GM23338 (cell line): Measurements from ENCODE around the gene ERVH48-1. TPM values are rescaled to one million over a fixed set of nuclear protein-coding genes. Genes with fewer than 3 reads are reported as not detected.
"Not testable (repeated sequence)": the region's sequence is repeated elsewhere in the genome, so short reads cannot be mapped to it uniquely, and the experiment has no call there.

Experiments used
- ATAC-seq: fragments of 200-7000 bp; cut with Tn5 transposase; 3 replicates; pipeline ENCODE4 v1.9.1; 2020
- DNase-seq: peaks from one replicate; pipeline ENCODE4 v3.0.0-alpha.2; 2015; ENCODE audit warnings: low spot score
- H2AFZ ChIP-seq: fragments of 200-600 bp; sonication (generic); 2 replicates; pipeline ENCODE4 v1.8.0; 2016; ENCODE audit warnings: antibody characterized with exemption, mild to moderate bottlenecking, moderate library complexity
- H3F3A ChIP-seq: fragments of 200-600 bp; sonication (generic); replicated peaks from 2 replicates; pipeline ENCODE4 v1.8.0; 2017; ENCODE audit warnings: antibody characterized with exemption, mixed run types, low read depth
- H3K27ac ChIP-seq: fragments of 200-600 bp; sonication (generic); 2 replicates; pipeline ENCODE4 v1.6.1; 2016; ENCODE audit warnings: low read depth
- H3K27me3 ChIP-seq: fragments of 200-600 bp; sonication (generic); 2 replicates; pipeline ENCODE4 v1.8.0; 2016; ENCODE audit warnings: mild to moderate bottlenecking, mixed run types, moderate library complexity; ENCODE audit not compliant: insufficient read depth
- H3K36me3 ChIP-seq: fragments of 200-600 bp; sonication (generic); 2 replicates; pipeline ENCODE4 v1.8.0; 2016; ENCODE audit warnings: mild to moderate bottlenecking; ENCODE audit not compliant: insufficient read depth
- H3K4me1 ChIP-seq: fragments of 200-600 bp; sonication (generic); 2 replicates; pipeline ENCODE4 v1.8.0; 2016; ENCODE audit warnings: mild to moderate bottlenecking, moderate library complexity; ENCODE audit not compliant: insufficient read depth
- H3K4me2 ChIP-seq: fragments of 200-600 bp; sonication (generic); 2 replicates; pipeline ENCODE4 v1.7.1; 2017; ENCODE audit warnings: mixed run types
- H3K4me3 ChIP-seq: fragments of 200-600 bp; sonication (generic); 2 replicates; pipeline ENCODE4 v1.6.1; 2016; ENCODE audit warnings: mixed run types
- H3K79me2 ChIP-seq: fragments of 200-600 bp; sonication (generic); replicated peaks from 2 replicates; pipeline ENCODE4 v1.8.0; 2017; ENCODE audit warnings: mild to moderate bottlenecking; ENCODE audit not compliant: insufficient read depth
- H3K9me2 ChIP-seq: fragments of 200-600 bp; sonication (generic); 2 replicates; pipeline ENCODE4 v1.8.0; 2017; ENCODE audit not compliant: insufficient read depth
- H4K20me1 ChIP-seq: fragments of 200-600 bp; sonication (generic); replicated peaks from 2 replicates; pipeline ENCODE4 v1.8.0; 2017; ENCODE audit warnings: mild to moderate bottlenecking; ENCODE audit not compliant: insufficient read depth
- H3K27ac Mint-ChIP-seq: 2 replicates; pipeline ENCODE4 v1.8.0; 2020; ENCODE audit warnings: inconsistent platforms, mild to moderate bottlenecking, moderate library complexity, mixed read lengths
- H3K27me3 Mint-ChIP-seq: 3 replicates; pipeline ENCODE4 v1.8.0; 2022; ENCODE audit warnings: low read depth, mild to moderate bottlenecking, moderate library complexity, mixed read lengths, inconsistent platforms; ENCODE audit not compliant: insufficient read depth, poor library complexity
- H3K36me3 Mint-ChIP-seq: 3 replicates; pipeline ENCODE4 v1.8.0; 2021; ENCODE audit warnings: low read depth, mild to moderate bottlenecking, inconsistent platforms, moderate library complexity, mixed read lengths
- H3K4me1 Mint-ChIP-seq: 3 replicates; pipeline ENCODE4 v1.8.0; 2020; ENCODE audit warnings: mild to moderate bottlenecking, inconsistent platforms, mixed read lengths
- H3K4me3 Mint-ChIP-seq: 3 replicates; pipeline ENCODE4 v1.8.0; 2021; ENCODE audit warnings: moderate library complexity, mild to moderate bottlenecking, inconsistent platforms, mixed read lengths
- H3K9me3 Mint-ChIP-seq: 3 replicates; pipeline ENCODE4 v1.8.0; 2020; ENCODE audit warnings: moderate library complexity, mild to moderate bottlenecking, inconsistent platforms, mixed read lengths
- CREB1 ChIP-seq: fragments of 250-450 bp; sonication (Bioruptor Pico); IDR thresholded peaks from 2 replicates; pipeline ENCODE4 v1.5.0; 2020; ENCODE audit warnings: low read depth, mild to moderate bottlenecking, moderate library complexity
- EZH2phosphoT487 ChIP-seq: fragments of 200-600 bp; sonication (generic); IDR thresholded peaks from one replicate; pipeline ENCODE4 v1.8.1; 2018; ENCODE audit warnings: antibody characterized with exemption; ENCODE audit not compliant: unreplicated experiment
- JUNB ChIP-seq: IDR thresholded peaks from one replicate; pipeline ENCODE4 v1.6.1; 2016; ENCODE audit warnings: antibody characterized with exemption; ENCODE audit not compliant: unreplicated experiment
- NANOG ChIP-seq: IDR thresholded peaks from 2 replicates; pipeline ENCODE4 v1.6.1; 2016; ENCODE audit warnings: antibody characterized with exemption, borderline replicate concordance
- STAT1 ChIP-seq: IDR thresholded peaks from one replicate; pipeline ENCODE4 v1.6.1; 2016; ENCODE audit warnings: antibody characterized with exemption; ENCODE audit not compliant: unreplicated experiment
- ZNF114 ChIP-seq: fragments of 250-450 bp; sonication (Bioruptor Pico); IDR thresholded peaks from 2 replicates; pipeline ENCODE4 v1.5.0; 2020; ENCODE audit warnings: mild to moderate bottlenecking, moderate library complexity
- ZNF331 ChIP-seq: fragments of 250-450 bp; sonication (Bioruptor Pico); IDR thresholded peaks from 2 replicates; pipeline ENCODE4 v1.5.0; 2020; ENCODE audit warnings: low read depth, mild to moderate bottlenecking, moderate library complexity
- ZNF462 ChIP-seq: fragments of 250-450 bp; sonication (Bioruptor Pico); IDR thresholded peaks from 2 replicates; pipeline ENCODE4 v1.5.0; 2020; ENCODE audit warnings: mild to moderate bottlenecking, moderate library complexity
- polyA plus RNA-seq: library from polyadenylated mRNA; unstranded; fragments of >200 nt; fragmentation: Nextera tagmentation; extraction: Ambion mirVana; gene quantifications from 2 replicates; pipeline ENCODE4 v1.2.1, GENCODE V29; 2016
- total RNA-seq: library from RNA; depleted of rRNA; stranded (reverse); fragments of >200 nt; shearing (Covaris generic); gene quantifications from 2 replicates; pipeline ENCODE4 v1.2.3, GENCODE V29; 2014
- TF ChIP-seq, protein P1 (sequence below): IDR thresholded peaks from one replicate; pipeline ENCODE4 v1.6.1; 2018; ENCODE audit warnings: antibody characterized with exemption; ENCODE audit not compliant: unreplicated experiment
- TF ChIP-seq, protein P2 (sequence below): IDR thresholded peaks from 2 replicates; pipeline ENCODE4 v1.6.1; 2016; ENCODE audit warnings: antibody characterized with exemption

The ERVH48-1 gene
- total and polyA plus RNA-seq, 2 experiments from 2014 or later: 31.7 to 37.0 TPM

DNA sequence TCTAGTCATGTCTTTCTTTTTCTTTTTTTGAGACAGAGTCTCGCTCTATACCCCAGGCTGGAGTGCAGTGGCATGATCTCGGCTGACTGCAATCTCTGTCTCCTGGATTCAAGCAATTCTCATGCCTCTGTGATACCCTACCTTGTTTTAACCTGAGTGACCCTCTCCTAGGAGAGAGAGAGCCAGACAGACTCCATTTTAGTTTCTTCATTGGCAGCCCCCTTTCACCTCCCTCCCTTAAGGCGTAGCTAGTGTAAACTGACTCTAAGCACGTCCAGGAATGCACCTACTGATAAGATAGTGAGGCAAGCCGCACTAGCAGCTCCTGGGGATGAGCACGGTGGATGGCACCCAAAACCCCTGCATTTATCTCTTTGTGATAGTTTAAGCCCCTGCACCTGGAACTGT is 43.8 kb upstream of the ERVH48-1 start (continued):
- no peak for TF ChIP-seq ZNF462
- no peak for TF ChIP-seq NANOG

DNA sequence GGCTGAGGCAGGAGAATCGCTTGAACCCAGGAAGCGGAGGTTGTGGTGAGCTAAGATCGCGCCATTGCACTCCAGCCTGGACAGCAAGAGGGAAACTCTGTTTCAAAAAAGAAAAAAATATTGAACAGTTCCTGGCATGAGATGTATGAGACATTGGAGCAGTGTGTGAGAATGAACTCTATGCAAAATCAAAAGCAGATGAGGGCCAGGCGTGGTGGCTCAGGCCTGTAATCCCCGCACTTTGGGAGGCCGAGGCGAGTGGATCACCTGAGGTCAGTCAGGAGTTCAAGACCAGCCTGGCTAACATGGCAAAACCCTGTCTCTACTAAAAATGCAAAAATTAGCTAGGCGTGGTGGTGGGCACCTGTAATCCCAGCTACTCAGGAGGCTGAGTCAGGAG is 42.2 kb upstream of the ERVH48-1 start:
- not testable (repeated sequence) for H2AFZ ChIP-seq, H3K79me2 ChIP-seq, H3K9me2 ChIP-seq, DNase-seq, H3K4me2 ChIP-seq, H3K27ac Mint-ChIP-seq, H3K27me3 ChIP-seq, H3K9me3 Mint-ChIP-seq, H3F3A ChIP-seq, H3K36me3 Mint-ChIP-seq, H4K20me1 ChIP-seq, ATAC-seq, H3K4me3 Mint-ChIP-seq, H3K4me3 ChIP-seq, H3K36me3 ChIP-seq, H3K27ac ChIP-seq
- Mint-ChIP-seq H3K27me3 (peaks cover 17% of the 10 kb centered on the region), H3K4me1 (peaks cover 16% of the 10 kb centered on the region)
- peaks cover 15% of the 10 kb centered on the region for H3K4me1 ChIP-seq

- H3K36me3 Mint-ChIP-seq: peaks cover 3% of the 10 kb centered on the region; the same call in 2 of the 3 replicates
- no peak overlapping the region for H3K4me3 Mint-ChIP-seq
- H3F3A ChIP-seq: peaks cover 5% of the 10 kb centered on the region
- TF ChIP-seq ZNF331 (CRISPR knock-in tag) (no peak), EZH2phosphoT487 (no peak), CREB1 (CRISPR knock-in tag) (no peak), JUNB (no peak), NANOG (no peak), STAT1 (no peak), ZNF114 (CRISPR knock-in tag) (no peak)
- TF ChIP-seq, protein P1, sequence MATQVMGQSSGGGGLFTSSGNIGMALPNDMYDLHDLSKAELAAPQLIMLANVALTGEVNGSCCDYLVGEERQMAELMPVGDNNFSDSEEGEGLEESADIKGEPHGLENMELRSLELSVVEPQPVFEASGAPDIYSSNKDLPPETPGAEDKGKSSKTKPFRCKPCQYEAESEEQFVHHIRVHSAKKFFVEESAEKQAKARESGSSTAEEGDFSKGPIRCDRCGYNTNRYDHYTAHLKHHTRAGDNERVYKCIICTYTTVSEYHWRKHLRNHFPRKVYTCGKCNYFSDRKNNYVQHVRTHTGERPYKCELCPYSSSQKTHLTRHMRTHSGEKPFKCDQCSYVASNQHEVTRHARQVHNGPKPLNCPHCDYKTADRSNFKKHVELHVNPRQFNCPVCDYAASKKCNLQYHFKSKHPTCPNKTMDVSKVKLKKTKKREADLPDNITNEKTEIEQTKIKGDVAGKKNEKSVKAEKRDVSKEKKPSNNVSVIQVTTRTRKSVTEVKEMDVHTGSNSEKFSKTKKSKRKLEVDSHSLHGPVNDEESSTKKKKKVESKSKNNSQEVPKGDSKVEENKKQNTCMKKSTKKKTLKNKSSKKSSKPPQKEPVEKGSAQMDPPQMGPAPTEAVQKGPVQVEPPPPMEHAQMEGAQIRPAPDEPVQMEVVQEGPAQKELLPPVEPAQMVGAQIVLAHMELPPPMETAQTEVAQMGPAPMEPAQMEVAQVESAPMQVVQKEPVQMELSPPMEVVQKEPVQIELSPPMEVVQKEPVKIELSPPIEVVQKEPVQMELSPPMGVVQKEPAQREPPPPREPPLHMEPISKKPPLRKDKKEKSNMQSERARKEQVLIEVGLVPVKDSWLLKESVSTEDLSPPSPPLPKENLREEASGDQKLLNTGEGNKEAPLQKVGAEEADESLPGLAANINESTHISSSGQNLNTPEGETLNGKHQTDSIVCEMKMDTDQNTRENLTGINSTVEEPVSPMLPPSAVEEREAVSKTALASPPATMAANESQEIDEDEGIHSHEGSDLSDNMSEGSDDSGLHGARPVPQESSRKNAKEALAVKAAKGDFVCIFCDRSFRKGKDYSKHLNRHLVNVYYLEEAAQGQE: no peak
- TF ChIP-seq, protein P2, sequence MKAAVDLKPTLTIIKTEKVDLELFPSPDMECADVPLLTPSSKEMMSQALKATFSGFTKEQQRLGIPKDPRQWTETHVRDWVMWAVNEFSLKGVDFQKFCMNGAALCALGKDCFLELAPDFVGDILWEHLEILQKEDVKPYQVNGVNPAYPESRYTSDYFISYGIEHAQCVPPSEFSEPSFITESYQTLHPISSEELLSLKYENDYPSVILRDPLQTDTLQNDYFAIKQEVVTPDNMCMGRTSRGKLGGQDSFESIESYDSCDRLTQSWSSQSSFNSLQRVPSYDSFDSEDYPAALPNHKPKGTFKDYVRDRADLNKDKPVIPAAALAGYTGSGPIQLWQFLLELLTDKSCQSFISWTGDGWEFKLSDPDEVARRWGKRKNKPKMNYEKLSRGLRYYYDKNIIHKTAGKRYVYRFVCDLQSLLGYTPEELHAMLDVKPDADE: no peak
Measured at GRCh38 chr21:42965211-42965560, 39.8 kb upstream of the ERVH48-1 start.

More at GRCh38 chr21:42965211-42965560, 39.8 kb upstream of the ERVH48-1 start:
- peaks cover 5% of the 10 kb centered on the region; the same call in 1 of the 3 replicates for H3K9me3 Mint-ChIP-seq
- H3K27me3 ChIP-seq: no peaks in the 10 kb centered on the region
- peaks cover 14% of the 10 kb centered on the region for H3K4me1 Mint-ChIP-seq
- H4K20me1 ChIP-seq: no peaks in the 10 kb centered on the region
- H3K4me3 ChIP-seq: no peak overlapping the region
- no peak for DNase-seq
- no peak overlapping the region for H3K4me2 ChIP-seq
- no peaks in the 10 kb centered on the region for H3K9me2 ChIP-seq
- H2AFZ ChIP-seq: no peak overlapping the region
- H3K27me3 Mint-ChIP-seq: peaks cover 5% of the 10 kb centered on the region
- 0 out of 2 replicates have a peak, but pooled peaks cover 10% of the 10 kb centered on the region for H3K4me1 ChIP-seq
- no peak for ATAC-seq
- no peaks in the 10 kb centered on the region for H3K79me2 ChIP-seq
- no peak overlapping the region for H3K27ac Mint-ChIP-seq
- H3K27ac ChIP-seq: no peak overlapping the region
- no peaks in the 10 kb centered on the region for H3K36me3 ChIP-seq
